T47D (cell line): ENCODE data around the gene UCN2.
A peak's percentile ranks its signal among the peaks of the same experiment; 100 is the strongest.
"Not testable (repeated sequence)": the region's sequence is repeated elsewhere in the genome, so short reads cannot be mapped to it uniquely, and the experiment has no call there.

Source experiments
- DNase-seq, 2 experiments: peaks; one replicate each; pipeline versions ENCODE4 v3.0.0 to v3.0.0-alpha.2; 2011 to 2012; ENCODE audit warnings: low read depth in 1 of 2, low spot score in 1 of 2
- JUND ChIP-seq: IDR thresholded peaks from 2 replicates; pipeline ENCODE4 v1.6.1; 2012; ENCODE audit warnings: low read depth
- in situ Hi-C: cut with HindIII; loops from 2 replicates; pipeline ENCODE4 v1.10.0; 2016; ENCODE audit warnings: low sequenced_read_pairs, low pct_unique_long_range_greater_than_20kb

UCN2 gene

GRCh38 chr3:48553361-48553760 is 10.2 kb downstream of the UCN2 start:
- DNase-seq: no peak
- in situ Hi-C loops: no loop called here
- TF ChIP-seq JUND: no peak

GRCh38 chr3:48552111-48552951 is 11.2 kb downstream of the UCN2 start:
- in situ Hi-C loops: no loop called here
- no peak for TF ChIP-seq JUND
- DNase-seq: peak in 1 of 2 experiments; percentile 75

- in situ Hi-C loops, DNase-seq: not testable (repeated sequence)
These were observed 11.9 kb downstream of the UCN2 start for GRCh38 chr3:48551651-48552050.

- no peak for TF ChIP-seq JUND
- DNase-seq: peak; percentile 28 to 72
- in situ Hi-C loops: no loop called here
These were observed 14.6 kb downstream of the UCN2 start for GRCh38 chr3:48548729-48549705.

GRCh38 chr3:48548126-48548525 is 15.5 kb downstream of the UCN2 start:
- no peak for TF ChIP-seq JUND
- in situ Hi-C loops: no loop called here
- DNase-seq: no peak

GRCh38 chr3:48546203-48546829 is 17.3 kb downstream of the UCN2 start:
- no peak for TF ChIP-seq JUND
- in situ Hi-C loops: no loop called here
- DNase-seq: no peak

GRCh38 chr3:48544141-48544540 is 19.4 kb downstream of the UCN2 start:
- no peak for DNase-seq
- in situ Hi-C loops: no loop called here
- no peak for TF ChIP-seq JUND

GRCh38 chr3:48543271-48543866 is 20.2 kb downstream of the UCN2 start:
- TF ChIP-seq JUND: no peak
- in situ Hi-C loops: no loop called here
- peak in 1 of 2 experiments; percentile 74 for DNase-seq

- no peak for DNase-seq
- TF ChIP-seq JUND: no peak
- in situ Hi-C loops: no loop called here
These were observed 25.1 kb downstream of the UCN2 start for GRCh38 chr3:48538451-48538850.

GRCh38 chr3:48536785-48537184 is 26.8 kb downstream of the UCN2 start:
- DNase-seq: no peak
- in situ Hi-C loops: no loop called here
- TF ChIP-seq JUND: no peak

GRCh38 chr3:48536116-48536515 is 27.5 kb downstream of the UCN2 start:
- TF ChIP-seq JUND: no peak
- no peak for DNase-seq
- in situ Hi-C loops: no loop called here

- in situ Hi-C loops: no loop called here
- no peak for TF ChIP-seq JUND
- DNase-seq: no peak
These were observed 28.0 kb downstream of the UCN2 start for GRCh38 chr3:48535578-48535977.
